Measurements from ENCODE around the gene ADAP1.
"Not testable (repeated sequence)": the region's sequence is repeated elsewhere in the genome, so short reads cannot be mapped to it uniquely, and the experiment has no call there.

ADAP1 gene

DNA sequence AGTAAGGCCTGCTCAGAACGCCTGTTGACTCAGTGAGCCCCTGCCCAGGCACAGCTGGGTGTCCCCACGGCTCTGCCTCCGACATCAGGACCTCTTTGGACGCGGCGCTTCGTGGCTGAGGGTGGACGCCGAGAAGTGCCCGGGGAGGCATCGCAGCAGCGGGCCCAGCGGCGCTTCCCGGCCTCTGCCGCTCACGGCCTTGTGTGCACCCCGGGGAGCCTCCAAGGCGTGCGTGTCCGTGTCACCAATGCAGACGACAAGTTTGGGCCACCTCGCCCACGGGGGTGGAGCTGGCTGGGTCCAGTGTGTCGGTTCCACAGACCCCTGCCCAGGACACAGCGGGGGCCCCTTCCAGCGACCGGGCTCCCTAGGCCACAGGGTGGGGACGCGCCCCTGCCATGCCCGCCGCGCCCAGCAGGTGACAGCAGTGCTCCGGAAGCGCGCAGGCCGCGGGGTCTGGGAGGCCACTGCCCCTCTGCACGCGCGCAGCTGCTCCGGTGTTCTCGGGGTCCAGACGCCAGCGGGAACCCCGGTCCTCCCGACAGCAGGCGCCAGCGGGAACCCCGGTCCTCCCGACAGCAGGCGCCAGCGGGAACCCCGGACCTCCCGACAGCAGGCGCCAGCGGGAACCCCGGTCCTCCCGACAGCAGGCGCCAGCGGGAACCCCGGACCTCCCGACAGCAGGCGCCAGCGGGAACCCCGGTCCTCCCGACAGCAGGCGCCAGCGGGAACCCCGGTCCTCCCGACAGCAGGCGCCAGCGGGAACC is 45.7 kb downstream of the ADAP1 start:
- H4K20me1 ChIP-seq (ENCODE audit: low read depth, low read length); H3K9me2 ChIP-seq (replicated peaks; ENCODE audit: insufficient read depth, low read length); H2AFZ ChIP-seq (ENCODE audit: low read depth, low read length, severe bottlenecking); H3K9me3 ChIP-seq (ENCODE audit: insufficient read depth, low read length); H3F3A ChIP-seq (ENCODE audit: insufficient read depth); H3K36me3 ChIP-seq (ENCODE audit: low read length); H3K27me3 ChIP-seq (ENCODE audit: low read length); H3K79me2 ChIP-seq (ENCODE audit: insufficient read depth, low read length); H3K9ac ChIP-seq (ENCODE audit: low read length); H3K4me3 ChIP-seq (ENCODE audit: insufficient read depth, low read length, poor library complexity, severe bottlenecking); H3K27ac ChIP-seq (ENCODE audit: low read depth, low read length): not testable (repeated sequence)
- peak overlapping the region; percentile 33 for H3K4me2 ChIP-seq (ENCODE audit: low read depth, low read length, poor library complexity, severe bottlenecking)
- TF ChIP-seq, protein P1, sequence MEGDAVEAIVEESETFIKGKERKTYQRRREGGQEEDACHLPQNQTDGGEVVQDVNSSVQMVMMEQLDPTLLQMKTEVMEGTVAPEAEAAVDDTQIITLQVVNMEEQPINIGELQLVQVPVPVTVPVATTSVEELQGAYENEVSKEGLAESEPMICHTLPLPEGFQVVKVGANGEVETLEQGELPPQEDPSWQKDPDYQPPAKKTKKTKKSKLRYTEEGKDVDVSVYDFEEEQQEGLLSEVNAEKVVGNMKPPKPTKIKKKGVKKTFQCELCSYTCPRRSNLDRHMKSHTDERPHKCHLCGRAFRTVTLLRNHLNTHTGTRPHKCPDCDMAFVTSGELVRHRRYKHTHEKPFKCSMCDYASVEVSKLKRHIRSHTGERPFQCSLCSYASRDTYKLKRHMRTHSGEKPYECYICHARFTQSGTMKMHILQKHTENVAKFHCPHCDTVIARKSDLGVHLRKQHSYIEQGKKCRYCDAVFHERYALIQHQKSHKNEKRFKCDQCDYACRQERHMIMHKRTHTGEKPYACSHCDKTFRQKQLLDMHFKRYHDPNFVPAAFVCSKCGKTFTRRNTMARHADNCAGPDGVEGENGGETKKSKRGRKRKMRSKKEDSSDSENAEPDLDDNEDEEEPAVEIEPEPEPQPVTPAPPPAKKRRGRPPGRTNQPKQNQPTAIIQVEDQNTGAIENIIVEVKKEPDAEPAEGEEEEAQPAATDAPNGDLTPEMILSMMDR (IDR thresholded peaks at IDR 0.05; ENCODE audit: insufficient read depth, low read length, poor library complexity, severe bottlenecking): peak; percentile 66

DNA sequence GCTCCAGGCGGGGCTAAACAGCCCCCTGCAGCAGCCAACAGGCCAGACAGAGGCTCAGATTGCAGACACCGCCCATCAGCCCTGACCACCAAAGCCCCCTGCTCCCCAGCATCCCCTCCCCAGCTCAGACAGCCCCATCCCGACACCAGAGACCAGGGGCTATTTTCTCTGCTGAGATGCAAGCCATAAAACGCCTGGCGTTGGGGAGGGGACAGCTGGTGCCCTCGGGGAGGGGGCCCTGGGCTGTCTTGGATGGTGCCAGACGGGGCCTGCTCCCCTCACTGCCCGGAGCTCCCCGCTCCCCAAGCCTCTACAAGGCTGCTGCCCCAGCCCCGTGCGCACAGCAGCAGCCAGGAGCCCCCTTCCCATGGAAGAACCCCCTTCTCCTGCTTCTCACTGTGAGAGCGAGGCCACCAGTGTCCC is 46.3 kb downstream of the ADAP1 start:
- Histone ChIP-seq H3K9me2 (replicated peaks; ENCODE audit: insufficient read depth, low read length) (no peaks in the 10 kb centered on the region), H3K9ac (ENCODE audit: low read length) (no peak overlapping the region), H3F3A (ENCODE audit: insufficient read depth) (no peaks in the 10 kb centered on the region), H3K27ac (ENCODE audit: low read depth, low read length) (no peak overlapping the region), H3K4me3 (ENCODE audit: insufficient read depth, low read length, poor library complexity, severe bottlenecking) (no peak overlapping the region), H3K27me3 (ENCODE audit: low read length) (no peaks in the 10 kb centered on the region), H3K36me3 (ENCODE audit: low read length) (no peaks in the 10 kb centered on the region), H2AFZ (ENCODE audit: low read depth, low read length, severe bottlenecking) (no peak overlapping the region), H4K20me1 (ENCODE audit: low read depth, low read length) (no peaks in the 10 kb centered on the region), H3K4me2 (ENCODE audit: low read depth, low read length, poor library complexity, severe bottlenecking) (no peak overlapping the region), H3K79me2 (ENCODE audit: insufficient read depth, low read length) (no peaks in the 10 kb centered on the region), H3K9me3 (ENCODE audit: insufficient read depth, low read length) (no peaks in the 10 kb centered on the region)
- TF ChIP-seq, protein P1 (IDR thresholded peaks at IDR 0.05; ENCODE audit: insufficient read depth, low read length, poor library complexity, severe bottlenecking): no peak
- no peak for TF ChIP-seq EZH2phosphoT487 (conservative IDR thresholded peaks at IDR 0.05; ENCODE audit: low read length)

DNA sequence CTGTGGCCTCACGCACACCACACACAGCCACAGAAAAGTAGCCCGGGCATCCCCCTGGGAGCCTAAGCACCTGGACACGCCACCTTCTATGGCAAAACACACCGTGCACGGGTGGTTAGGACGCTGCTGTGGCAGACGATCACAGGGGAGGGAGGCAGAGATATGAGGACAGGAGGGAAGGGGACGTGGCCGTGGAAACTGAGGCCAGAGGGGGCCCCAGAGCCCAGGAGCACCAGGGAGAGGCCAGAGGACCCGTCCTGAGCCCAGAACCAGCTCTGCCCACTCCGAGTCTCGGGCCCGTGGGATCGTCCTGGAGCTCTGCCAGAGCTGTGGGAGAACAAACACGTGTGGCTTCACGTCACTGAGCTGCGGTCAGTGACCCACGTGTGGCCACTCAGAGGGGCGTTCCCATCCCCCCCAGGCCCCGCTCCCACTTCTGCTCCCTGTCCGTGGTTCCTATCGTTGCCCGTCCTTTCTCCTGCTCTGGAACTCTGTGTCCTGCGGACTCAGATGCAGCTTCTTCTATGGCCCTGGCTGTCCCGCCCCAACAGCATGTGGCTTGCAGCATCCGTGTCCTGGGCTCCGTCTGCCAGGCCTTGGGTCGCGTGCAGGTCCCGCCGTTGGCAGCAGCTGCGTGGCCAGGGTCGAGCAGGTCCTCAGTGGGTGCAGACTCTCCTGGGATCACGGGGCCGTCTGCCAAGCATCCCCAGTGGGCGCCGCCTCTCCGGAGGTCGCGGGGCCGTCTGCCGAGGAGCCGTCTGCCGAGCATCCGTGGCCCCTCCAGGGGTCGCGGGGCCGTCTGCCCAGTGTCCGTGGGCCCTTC is 47.1 kb downstream of the ADAP1 start:
- Histone ChIP-seq H3K36me3 (ENCODE audit: low read length) (no peaks in the 10 kb centered on the region), H3K4me2 (ENCODE audit: low read depth, low read length, poor library complexity, severe bottlenecking) (no peak overlapping the region), H3K79me2 (ENCODE audit: insufficient read depth, low read length) (no peaks in the 10 kb centered on the region), H2AFZ (ENCODE audit: low read depth, low read length, severe bottlenecking) (no peak overlapping the region), H3K9ac (ENCODE audit: low read length) (no peak overlapping the region), H3K9me2 (replicated peaks; ENCODE audit: insufficient read depth, low read length) (no peaks in the 10 kb centered on the region), H3K9me3 (ENCODE audit: insufficient read depth, low read length) (no peaks in the 10 kb centered on the region), H3K27ac (ENCODE audit: low read depth, low read length) (no peak overlapping the region), H4K20me1 (ENCODE audit: low read depth, low read length) (no peaks in the 10 kb centered on the region), H3K4me3 (ENCODE audit: insufficient read depth, low read length, poor library complexity, severe bottlenecking) (no peak overlapping the region), H3K27me3 (ENCODE audit: low read length) (no peaks in the 10 kb centered on the region), H3F3A (ENCODE audit: insufficient read depth) (no peaks in the 10 kb centered on the region)
- TF ChIP-seq, protein P1 (IDR thresholded peaks at IDR 0.05; ENCODE audit: insufficient read depth, low read length, poor library complexity, severe bottlenecking): no peak
- TF ChIP-seq EZH2phosphoT487 (conservative IDR thresholded peaks at IDR 0.05; ENCODE audit: low read length): no peak
